GM19395 (cell line): ENCODE data around the gene CETP.
"Not testable (repeated sequence)": the region's sequence is repeated elsewhere in the genome, so short reads cannot be mapped to it uniquely, and the experiment has no call there.

Experiments
- ATAC-seq: cut with Tn5 transposase; IDR thresholded peaks from one replicate; pipeline ENCODE4 v1.9.1; 2021; ENCODE audit warnings: mild to moderate bottlenecking, moderate library complexity; ENCODE audit not compliant: unreplicated experiment

Gene CETP

GRCh38 chr16:56980201-56980535, 18.4 kb downstream of the CETP start:
- no peak for ATAC-seq

GRCh38 chr16:56980792-56981724, 19.3 kb downstream of the CETP start:
- ATAC-seq, result no peak

GRCh38 chr16:56981729-56982271, 20.1 kb downstream of the CETP start:
- ATAC-seq, result no peak

GRCh38 chr16:56982695-56983094, 20.9 kb downstream of the CETP start:
- ATAC-seq, result no peak

- no peak for ATAC-seq
These were observed 21.5 kb downstream of the CETP start for GRCh38 chr16:56983211-56983751.

- no peak for ATAC-seq
These were observed 22.9 kb downstream of the CETP start for GRCh38 chr16:56984639-56985038.

GRCh38 chr16:56985288-56985961, 23.7 kb downstream of the CETP start:
- ATAC-seq, result no peak

GRCh38 chr16:56985962-56986360, 24.2 kb downstream of the CETP start:
- ATAC-seq, result no peak

- no peak for ATAC-seq
These were observed 24.6 kb downstream of the CETP start for GRCh38 chr16:56986361-56986760.

GRCh38 chr16:56986908-56987307, 25.2 kb downstream of the CETP start:
- ATAC-seq, result not testable (repeated sequence)

GRCh38 chr16:56987692-56988091, 25.9 kb downstream of the CETP start:
- no peak for ATAC-seq

GRCh38 chr16:56988161-56988947, 26.6 kb downstream of the CETP start:
- no peak for ATAC-seq

GRCh38 chr16:56988948-56989945, 27.5 kb downstream of the CETP start, which contains the start of gene NLRC5:
Gene NLRC5, plus strand, starts transcription at chr16:56989557. Its CDS starts 31,156 bp downstream, at chr16:57020713.
- ATAC-seq, result peak; percentile 64

- no peak for ATAC-seq
These were observed 28.2 kb downstream of the CETP start for GRCh38 chr16:56989988-56990387.

GRCh38 chr16:56990407-56991286, 28.9 kb downstream of the CETP start:
- no peak for ATAC-seq

GRCh38 chr16:56992431-56992830, 30.7 kb downstream of the CETP start:
- not testable (repeated sequence) for ATAC-seq

GRCh38 chr16:56993204-56993603, 31.5 kb downstream of the CETP start:
- ATAC-seq, result no peak

GRCh38 chr16:56994311-56994710, 32.6 kb downstream of the CETP start:
- ATAC-seq, result no peak
